GM12878 (cell line): ENCODE results near the gene PDCD1LG2. TPM values are rescaled to one million over a fixed set of nuclear protein-coding genes. Genes with fewer than 3 reads are reported as not detected.

Experiments used
- ASH2L ChIP-seq: fragments of 300-600, 200-600 bp; sonication (generic); IDR thresholded peaks from 2 replicates; pipeline ENCODE4 v1.6.1; 2017; ENCODE audit warnings: low read depth, mild to moderate bottlenecking, borderline replicate concordance
- BACH1 ChIP-seq: fragments of 450-650 bp; IDR thresholded peaks from 2 replicates; pipeline ENCODE4 v1.6.1; 2017; ENCODE audit warnings: mild to moderate bottlenecking, borderline replicate concordance
- CHD2 ChIP-seq: IDR thresholded peaks from 2 replicates; pipeline ENCODE4 v1.6.1; 2011; ENCODE audit warnings: low read depth, low read length, improper control_type of control experiment, borderline replicate concordance
- HDAC2 ChIP-seq: fragments of 200-600 bp; sonication (generic); IDR thresholded peaks from 2 replicates; pipeline ENCODE4 v1.6.1; 2017
- IRF4 ChIP-seq: IDR thresholded peaks from 2 replicates; pipeline ENCODE4 v1.6.1; 2011; ENCODE audit warnings: low read depth, low read length
- MTA3 ChIP-seq: IDR thresholded peaks from 2 replicates; pipeline ENCODE4 v1.6.1; 2012; ENCODE audit warnings: low read length, inconsistent platforms, borderline replicate concordance
- PAX8 ChIP-seq: fragments of 450-650 bp; IDR thresholded peaks from 2 replicates; pipeline ENCODE4 v1.6.1; 2017; ENCODE audit warnings: mild to moderate bottlenecking, moderate library complexity
- RB1 ChIP-seq: fragments of 450-650 bp; formaldehyde crosslinking; IDR thresholded peaks from 2 replicates; pipeline ENCODE4 v1.6.1; 2017; ENCODE audit warnings: mild to moderate bottlenecking, borderline replicate concordance
- RFX5 ChIP-seq: IDR thresholded peaks from 2 replicates; pipeline ENCODE4 v1.6.1; 2011; ENCODE audit warnings: low read depth, low read length, improper control_type of control experiment
- SIX5 ChIP-seq: IDR thresholded peaks from 2 replicates; pipeline ENCODE4 v1.6.1; 2011; ENCODE audit warnings: mild to moderate bottlenecking, low read depth, low read length, moderate library complexity; ENCODE audit not compliant: severe bottlenecking
- SMARCA5 ChIP-seq: fragments of 450-650 bp; IDR thresholded peaks from 2 replicates; pipeline ENCODE4 v1.6.1; 2017; ENCODE audit warnings: mild to moderate bottlenecking
- SMC3 ChIP-seq: IDR thresholded peaks from 2 replicates; pipeline ENCODE4 v1.6.1; 2011; ENCODE audit warnings: low read length, improper control_type of control experiment, borderline replicate concordance
- SUPT20H ChIP-seq: IDR thresholded peaks from 2 replicates; pipeline ENCODE4 v1.6.1; 2011; ENCODE audit warnings: low read depth, mild to moderate bottlenecking, low read length, moderate library complexity, borderline replicate concordance; ENCODE audit not compliant: control insufficient read depth
- TAF1 ChIP-seq: IDR thresholded peaks from 2 replicates; pipeline ENCODE4 v1.6.1; 2011; ENCODE audit warnings: mild to moderate bottlenecking, low read depth, low read length, borderline replicate concordance
- ZNF207 ChIP-seq: fragments of 450-650 bp; IDR thresholded peaks from 2 replicates; pipeline ENCODE4 v1.6.1; 2014; ENCODE audit warnings: antibody characterized with exemption, mild to moderate bottlenecking, borderline replicate concordance
- ZNF217 ChIP-seq: fragments of 450-650 bp; IDR thresholded peaks from 2 replicates; pipeline ENCODE4 v1.6.1; 2017; ENCODE audit warnings: antibody characterized with exemption, mild to moderate bottlenecking
- ZNF24 ChIP-seq: fragments of 450-650 bp; IDR thresholded peaks from 2 replicates; pipeline ENCODE4 v1.6.1; 2017; ENCODE audit warnings: antibody characterized with exemption, mild to moderate bottlenecking
- ZNF622 ChIP-seq: fragments of 450-650 bp; IDR thresholded peaks from 2 replicates; pipeline ENCODE4 v1.6.1; 2017; ENCODE audit warnings: mild to moderate bottlenecking, inconsistent platforms
- polyA plus RNA-seq, 11 experiments: library from polyadenylated mRNA; depleted of rRNA in 4 of 11; unstranded in 6 of 11; stranded (reverse) in 5 of 11; fragments of >200 nt; fragmentation: Nextera tagmentation in 4 of 11; fragmentation: Illumina TruSeq in 1 of 11; extraction: Ambion mirVana in 4 of 11; extraction: Trizol in 1 of 11; gene quantifications; 1 replicate in 1 of 11; 2 replicates in 10 of 11; pipeline versions ENCODE4 v1.2.1 to v1.2.3, GENCODE V29; 2011 to 2016; ENCODE audit warnings: inconsistent platforms in 2 of 11, missing spikeins in 2 of 11, low read depth in 1 of 11
- total RNA-seq, 4 experiments: library from RNA; depleted of rRNA in 3 of 4; stranded (reverse); fragments of >200 nt in 3 of 4; fragmentation: Illumina TruSeq in 1 of 4; extraction: Trizol in 1 of 4; gene quantifications; 2 replicates each; pipeline versions ENCODE4 v1.2.1 to v1.2.3, GENCODE V29; 2013 to 2021
- TF ChIP-seq, protein P1 (sequence below): fragments of 450-650 bp; IDR thresholded peaks from 2 replicates; pipeline ENCODE4 v1.6.1; 2016; ENCODE audit warnings: mild to moderate bottlenecking, moderate library complexity, borderline replicate concordance
- TF ChIP-seq, protein P2 (sequence below): fragments of 450-650 bp; IDR thresholded peaks from 2 replicates; pipeline ENCODE4 v1.6.1; 2016; ENCODE audit warnings: mild to moderate bottlenecking
- TF ChIP-seq, protein P3 (sequence below): fragments of 450-650 bp; IDR thresholded peaks from 2 replicates; pipeline ENCODE4 v1.6.1; 2017; ENCODE audit warnings: mild to moderate bottlenecking

PDCD1LG2 gene
- total and polyA plus RNA-seq, 10 of the 15 experiments (the other 5 are each of a cell fraction or from before 2014, with no cell fraction given): 1.5 to 37.3 (median 3.0) TPM

DNA sequence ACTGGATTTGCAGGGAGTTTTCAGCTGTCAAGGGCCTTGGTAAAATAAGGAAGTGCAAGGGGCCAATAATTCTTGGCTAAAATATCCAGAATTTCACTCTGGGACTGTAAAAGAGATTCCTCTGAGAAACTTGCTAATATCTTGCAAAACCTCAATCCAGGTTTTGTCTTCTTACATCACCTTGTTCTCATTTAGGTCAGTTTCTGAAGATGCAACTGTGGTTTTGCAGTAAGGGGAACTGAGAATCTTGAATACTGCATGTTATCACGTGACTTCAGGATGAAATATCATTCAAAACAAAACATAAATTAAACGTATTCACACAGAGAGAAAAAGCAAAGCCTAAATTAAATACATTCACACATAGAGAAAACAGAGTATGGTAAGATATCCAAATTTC is 83.6 kb downstream of the PDCD1LG2 start (continued):
- TF ChIP-seq RFX5 (no peak), SUPT20H (no peak), PAX8 (no peak), ZNF622 (no peak), BACH1 (peak; percentile 93; the same call in 1 of the 2 replicates), TAF1 (no peak), SIX5 (no peak), HDAC2 (no peak), SMC3 (no peak), ZNF207 (no peak), ZNF24 (peak; percentile 59), ASH2L (no peak), ZNF217 (peak; percentile 83), RB1 (no peak), MTA3 (peak; percentile 94; the same call in 1 of the 2 replicates), CHD2 (peak; percentile 85), IRF4 (peak; percentile 97), SMARCA5 (no peak)
- TF ChIP-seq, protein P1, sequence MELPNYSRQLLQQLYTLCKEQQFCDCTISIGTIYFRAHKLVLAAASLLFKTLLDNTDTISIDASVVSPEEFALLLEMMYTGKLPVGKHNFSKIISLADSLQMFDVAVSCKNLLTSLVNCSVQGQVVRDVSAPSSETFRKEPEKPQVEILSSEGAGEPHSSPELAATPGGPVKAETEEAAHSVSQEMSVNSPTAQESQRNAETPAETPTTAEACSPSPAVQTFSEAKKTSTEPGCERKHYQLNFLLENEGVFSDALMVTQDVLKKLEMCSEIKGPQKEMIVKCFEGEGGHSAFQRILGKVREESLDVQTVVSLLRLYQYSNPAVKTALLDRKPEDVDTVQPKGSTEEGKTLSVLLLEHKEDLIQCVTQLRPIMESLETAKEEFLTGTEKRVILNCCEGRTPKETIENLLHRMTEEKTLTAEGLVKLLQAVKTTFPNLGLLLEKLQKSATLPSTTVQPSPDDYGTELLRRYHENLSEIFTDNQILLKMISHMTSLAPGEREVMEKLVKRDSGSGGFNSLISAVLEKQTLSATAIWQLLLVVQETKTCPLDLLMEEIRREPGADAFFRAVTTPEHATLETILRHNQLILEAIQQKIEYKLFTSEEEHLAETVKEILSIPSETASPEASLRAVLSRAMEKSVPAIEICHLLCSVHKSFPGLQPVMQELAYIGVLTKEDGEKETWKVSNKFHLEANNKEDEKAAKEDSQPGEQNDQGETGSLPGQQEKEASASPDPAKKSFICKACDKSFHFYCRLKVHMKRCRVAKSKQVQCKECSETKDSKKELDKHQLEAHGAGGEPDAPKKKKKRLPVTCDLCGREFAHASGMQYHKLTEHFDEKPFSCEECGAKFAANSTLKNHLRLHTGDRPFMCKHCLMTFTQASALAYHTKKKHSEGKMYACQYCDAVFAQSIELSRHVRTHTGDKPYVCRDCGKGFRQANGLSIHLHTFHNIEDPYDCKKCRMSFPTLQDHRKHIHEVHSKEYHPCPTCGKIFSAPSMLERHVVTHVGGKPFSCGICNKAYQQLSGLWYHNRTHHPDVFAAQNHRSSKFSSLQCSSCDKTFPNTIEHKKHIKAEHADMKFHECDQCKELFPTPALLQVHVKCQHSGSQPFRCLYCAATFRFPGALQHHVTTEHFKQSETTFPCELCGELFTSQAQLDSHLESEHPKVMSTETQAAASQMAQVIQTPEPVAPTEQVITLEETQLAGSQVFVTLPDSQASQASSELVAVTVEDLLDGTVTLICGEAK: no peak; the same call in 1 of the 2 replicates
- TF ChIP-seq, protein P2, sequence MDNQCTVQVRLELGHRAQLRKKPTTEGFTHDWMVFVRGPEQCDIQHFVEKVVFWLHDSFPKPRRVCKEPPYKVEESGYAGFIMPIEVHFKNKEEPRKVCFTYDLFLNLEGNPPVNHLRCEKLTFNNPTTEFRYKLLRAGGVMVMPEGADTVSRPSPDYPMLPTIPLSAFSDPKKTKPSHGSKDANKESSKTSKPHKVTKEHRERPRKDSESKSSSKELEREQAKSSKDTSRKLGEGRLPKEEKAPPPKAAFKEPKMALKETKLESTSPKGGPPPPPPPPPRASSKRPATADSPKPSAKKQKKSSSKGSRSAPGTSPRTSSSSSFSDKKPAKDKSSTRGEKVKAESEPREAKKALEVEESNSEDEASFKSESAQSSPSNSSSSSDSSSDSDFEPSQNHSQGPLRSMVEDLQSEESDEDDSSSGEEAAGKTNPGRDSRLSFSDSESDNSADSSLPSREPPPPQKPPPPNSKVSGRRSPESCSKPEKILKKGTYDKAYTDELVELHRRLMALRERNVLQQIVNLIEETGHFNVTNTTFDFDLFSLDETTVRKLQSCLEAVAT: peak; percentile 69; the same call in 1 of the 2 replicates
- TF ChIP-seq, protein P3, sequence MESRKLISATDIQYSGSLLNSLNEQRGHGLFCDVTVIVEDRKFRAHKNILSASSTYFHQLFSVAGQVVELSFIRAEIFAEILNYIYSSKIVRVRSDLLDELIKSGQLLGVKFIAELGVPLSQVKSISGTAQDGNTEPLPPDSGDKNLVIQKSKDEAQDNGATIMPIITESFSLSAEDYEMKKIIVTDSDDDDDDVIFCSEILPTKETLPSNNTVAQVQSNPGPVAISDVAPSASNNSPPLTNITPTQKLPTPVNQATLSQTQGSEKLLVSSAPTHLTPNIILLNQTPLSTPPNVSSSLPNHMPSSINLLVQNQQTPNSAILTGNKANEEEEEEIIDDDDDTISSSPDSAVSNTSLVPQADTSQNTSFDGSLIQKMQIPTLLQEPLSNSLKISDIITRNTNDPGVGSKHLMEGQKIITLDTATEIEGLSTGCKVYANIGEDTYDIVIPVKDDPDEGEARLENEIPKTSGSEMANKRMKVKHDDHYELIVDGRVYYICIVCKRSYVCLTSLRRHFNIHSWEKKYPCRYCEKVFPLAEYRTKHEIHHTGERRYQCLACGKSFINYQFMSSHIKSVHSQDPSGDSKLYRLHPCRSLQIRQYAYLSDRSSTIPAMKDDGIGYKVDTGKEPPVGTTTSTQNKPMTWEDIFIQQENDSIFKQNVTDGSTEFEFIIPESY: no peak
